Dermis microvascular lymphatic vessel endothelial cell (primary cell): Measurements from ENCODE around the gene AP2S1. TPM values are rescaled to one million over a fixed set of nuclear protein-coding genes. Genes with fewer than 3 reads are reported as not detected.
"Not testable (repeated sequence)": the region's sequence is repeated elsewhere in the genome, so short reads cannot be mapped to it uniquely, and the experiment has no call there.

Experiments used
- DNase-seq, 2 donors: peaks; one replicate each; pipeline versions ENCODE4 v3.0.0 to v3.0.0-alpha.2; 2010; ENCODE audit warnings: low read depth in 2 of 2
- total RNA-seq: library from RNA; depleted of rRNA; stranded (reverse); fragments of >200 nt; gene quantifications from 2 replicates; pipeline ENCODE4 v1.2.1, GENCODE V29; 2014

The AP2S1 gene
- total RNA-seq, 1 donor from 2014 or later, result 160 TPM

GRCh38 chr19:46868025-46868802 is 17.6 kb upstream of the AP2S1 start:
- no peak for DNase-seq

- no peak for DNase-seq
Measured at GRCh38 chr19:46867170-46867569, 16.5 kb upstream of the AP2S1 start.

- peak in 1 of 2 donors; percentile 45 for DNase-seq
Measured at GRCh38 chr19:46866407-46867136, 15.9 kb upstream of the AP2S1 start.

GRCh38 chr19:46863818-46864629 is 13.4 kb upstream of the AP2S1 start:
- no peak for DNase-seq

GRCh38 chr19:46862974-46863632 is 12.5 kb upstream of the AP2S1 start:
- DNase-seq, result no peak

GRCh38 chr19:46862503-46862834 is 11.8 kb upstream of the AP2S1 start:
- DNase-seq, result no peak

GRCh38 chr19:46861691-46862502 is 11.3 kb upstream of the AP2S1 start:
- peak in 1 of 2 donors; percentile 28 for DNase-seq

- DNase-seq, result peak in 1 of 2 donors; percentile 89
Measured at GRCh38 chr19:46860846-46861690, 10.4 kb upstream of the AP2S1 start, which contains the start of gene ARHGAP35. Gene ARHGAP35 (plus strand): TSS chr19:46860997. CDS start chr19:46918676, 57,679 bp downstream.

- DNase-seq, result peak; percentile 93 to 99
Measured at GRCh38 chr19:46860125-46860845, 9.6 kb upstream of the AP2S1 start.

GRCh38 chr19:46859637-46860124 is 9.0 kb upstream of the AP2S1 start:
- DNase-seq, result no peak

GRCh38 chr19:46856062-46857022 is 5.7 kb upstream of the AP2S1 start:
- peak; percentile 89 to 95 for DNase-seq

- not testable (repeated sequence) for DNase-seq
Measured at GRCh38 chr19:46854698-46855097, 4.1 kb upstream of the AP2S1 start.

- DNase-seq, result no peak
Measured at GRCh38 chr19:46852830-46853229, 2.2 kb upstream of the AP2S1 start.

GRCh38 chr19:46849610-46850009 is 1.0 kb downstream of the AP2S1 start:
- DNase-seq, result peak in 1 of 2 donors; percentile 8

GRCh38 chr19:46848389-46848788 is 2.3 kb downstream of the AP2S1 start:
- DNase-seq, result no peak

GRCh38 chr19:46847528-46847927 is 3.1 kb downstream of the AP2S1 start:
- DNase-seq, result no peak

GRCh38 chr19:46845959-46846459 is 4.6 kb downstream of the AP2S1 start:
- DNase-seq, result no peak
